Measurements from ENCODE around the gene CYP26B1.

The CYP26B1 gene

GRCh38 chr2:72172478-72172877 is 24.8 kb upstream of the CYP26B1 start:
- no peak for TF ChIP-seq CTCF (IDR thresholded peaks at IDR 0.05)
- no peak overlapping the region for H3K4me3 ChIP-seq
- no peak overlapping the region for H3K27ac ChIP-seq
- DNase-seq (ENCODE audit: low spot score) = no peak

GRCh38 chr2:72166279-72166678 is 18.6 kb upstream of the CYP26B1 start:
- Histone ChIP-seq H3K4me3 (no peak overlapping the region), H3K27ac (no peak overlapping the region)
- no peak for DNase-seq (ENCODE audit: low spot score)
- TF ChIP-seq CTCF (IDR thresholded peaks at IDR 0.05) = no peak

GRCh38 chr2:72165792-72166191 is 18.1 kb upstream of the CYP26B1 start:
- no peak overlapping the region for H3K4me3 ChIP-seq
- DNase-seq (ENCODE audit: low spot score) = no peak
- no peak for TF ChIP-seq CTCF (IDR thresholded peaks at IDR 0.05)
- no peak overlapping the region for H3K27ac ChIP-seq

DNA sequence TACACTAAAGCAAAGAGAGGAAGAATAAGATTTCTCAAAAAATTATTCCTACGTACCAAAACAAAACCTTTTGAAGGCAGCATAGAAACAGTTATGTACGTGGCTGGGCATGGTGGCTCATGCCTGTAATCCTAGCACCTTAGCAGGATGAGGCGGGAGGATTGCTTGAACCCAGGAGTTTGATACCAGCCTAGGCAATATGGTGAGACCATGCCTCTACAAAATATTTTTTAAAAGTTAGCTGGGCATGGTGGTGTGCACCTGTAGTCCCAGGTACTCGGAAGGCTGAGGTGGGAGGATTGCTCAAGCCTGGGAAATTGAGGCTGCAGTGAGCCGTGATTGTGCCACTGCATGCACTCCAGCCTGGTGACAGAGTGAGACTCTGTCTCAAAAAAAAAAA is 14.9 kb upstream of the CYP26B1 start:
- no peak for TF ChIP-seq CTCF (IDR thresholded peaks at IDR 0.05)
- DNase-seq (ENCODE audit: low spot score) = no peak
- Histone ChIP-seq H3K4me3 (no peak overlapping the region), H3K27ac (no peak overlapping the region)

GRCh38 chr2:72159211-72159993 is 11.7 kb upstream of the CYP26B1 start:
- Histone ChIP-seq H3K4me3 (no peak overlapping the region), H3K27ac (no peak overlapping the region)
- DNase-seq (ENCODE audit: low spot score) = no peak
- TF ChIP-seq CTCF (IDR thresholded peaks at IDR 0.05) = no peak

DNA sequence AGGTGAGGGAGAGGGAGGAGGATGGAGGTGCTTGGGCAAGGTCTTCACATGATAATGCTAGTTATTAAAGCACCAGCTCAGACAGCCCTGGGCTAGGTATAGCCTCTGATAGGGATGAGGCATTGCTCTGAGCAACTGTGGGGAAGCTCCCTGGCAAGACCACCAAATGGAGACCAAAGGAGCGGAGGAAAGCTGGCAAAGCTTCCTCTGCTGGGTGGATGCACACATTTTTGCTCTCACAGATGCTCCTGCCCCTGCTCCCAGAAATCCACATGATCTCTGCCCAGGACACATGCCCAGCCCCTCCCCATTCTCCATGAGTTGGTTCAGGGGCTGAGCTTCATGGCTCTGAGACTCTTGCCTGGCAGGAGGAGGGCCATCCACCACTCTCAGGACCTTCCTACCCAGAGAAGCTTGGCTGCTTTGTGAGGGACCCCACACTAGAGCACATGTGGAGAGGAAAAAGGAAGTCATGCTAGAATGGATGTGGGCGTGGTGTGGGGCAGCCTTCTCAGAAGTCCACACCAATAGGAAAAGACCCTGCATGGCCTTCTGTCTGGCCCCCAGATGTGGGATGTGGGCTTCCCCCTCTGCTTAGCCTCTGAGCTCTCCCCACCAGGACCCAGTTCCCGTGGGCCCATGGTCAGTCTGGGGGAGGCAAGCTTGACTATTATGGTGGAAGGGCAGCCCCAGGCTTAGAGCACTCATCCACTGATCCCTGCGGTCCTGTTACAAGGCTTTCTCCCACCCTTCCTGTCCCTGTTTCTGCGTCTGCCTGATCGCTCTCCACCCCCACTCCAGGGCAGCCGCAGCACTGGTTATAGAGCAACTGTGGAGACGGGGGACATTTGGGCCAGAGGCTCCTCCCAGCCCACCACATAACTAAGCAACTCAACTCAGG is 10.5 kb upstream of the CYP26B1 start:
- TF ChIP-seq CTCF (IDR thresholded peaks at IDR 0.05) = no peak
- Histone ChIP-seq H3K4me3 (no peak overlapping the region), H3K27ac (no peak overlapping the region)
- DNase-seq (ENCODE audit: low spot score) = no peak
